Mesendoderm (in vitro differentiated cells): ENCODE results near the gene NDUFAF8.
A peak's percentile ranks its signal among the peaks of the same experiment; 100 is the strongest.

Source experiments
- DNase-seq: peaks from one replicate; pipeline ENCODE4 v3.0.0; 2013
- H2AK5ac ChIP-seq: 2 replicates; pipeline ENCODE4 v1.6.1; 2013; ENCODE audit warnings: low read length, inconsistent platforms
- H2BK120ac ChIP-seq: 2 replicates; pipeline ENCODE4 v1.6.1; 2013; ENCODE audit warnings: low read depth, mild to moderate bottlenecking, low read length, moderate library complexity, mixed read lengths
- H2BK15ac ChIP-seq: replicated peaks from 2 replicates; pipeline ENCODE4 v1.6.1; 2013; ENCODE audit warnings: low read depth, mild to moderate bottlenecking, moderate library complexity
- H2BK5ac ChIP-seq: 2 replicates; pipeline ENCODE4 v1.6.1; 2013; ENCODE audit warnings: low read length, inconsistent platforms
- H3K18ac ChIP-seq: 2 replicates; pipeline ENCODE4 v1.6.1; 2013; ENCODE audit warnings: mild to moderate bottlenecking, low read length, mixed read lengths
- H3K23ac ChIP-seq: one replicate; pipeline ENCODE4 v1.6.1; 2013; ENCODE audit warnings: low read length
- H3K27ac ChIP-seq: 2 replicates; pipeline ENCODE4 v1.5.1; 2013; ENCODE audit warnings: low read depth, mild to moderate bottlenecking, inconsistent platforms, low read length, moderate library complexity
- H3K27me3 ChIP-seq: 2 replicates; pipeline ENCODE4 v1.6.1; 2013; ENCODE audit warnings: low read length, control low read depth, mild to moderate bottlenecking, inconsistent platforms; ENCODE audit not compliant: insufficient read depth, poor library complexity
- H3K36me3 ChIP-seq: 2 replicates; pipeline ENCODE4 v1.6.1; 2013; ENCODE audit warnings: low read length, inconsistent platforms; ENCODE audit not compliant: control insufficient read depth, insufficient read depth
- H3K4ac ChIP-seq: one replicate; pipeline ENCODE4 v1.6.1; 2013; ENCODE audit warnings: low read depth, mild to moderate bottlenecking, low read length, moderate library complexity
- H3K4me1 ChIP-seq: 2 replicates; pipeline ENCODE4 v1.6.1; 2013; ENCODE audit warnings: low read depth, low read length, inconsistent platforms; ENCODE audit not compliant: control insufficient read depth
- H3K4me2 ChIP-seq: 2 replicates; pipeline ENCODE4 v1.6.1; 2013; ENCODE audit warnings: low read length
- H3K4me3 ChIP-seq: 2 replicates; pipeline ENCODE4 v1.5.1; 2013; ENCODE audit warnings: mild to moderate bottlenecking, low read length
- H3K56ac ChIP-seq: one replicate; pipeline ENCODE4 v1.6.1; 2013; ENCODE audit warnings: low read length
- H3K79me1 ChIP-seq: 2 replicates; pipeline ENCODE4 v1.6.1; 2013; ENCODE audit warnings: low read length, inconsistent platforms
- H3K79me2 ChIP-seq: 2 replicates; pipeline ENCODE4 v1.6.1; 2013; ENCODE audit warnings: mild to moderate bottlenecking, low read length; ENCODE audit not compliant: control insufficient read depth, insufficient read depth
- H3K9ac ChIP-seq: 2 replicates; pipeline ENCODE4 v1.6.1; 2013; ENCODE audit warnings: low read length, inconsistent platforms
- H4K5ac ChIP-seq: one replicate; pipeline ENCODE4 v1.6.1; 2013; ENCODE audit warnings: low read length
- H4K8ac ChIP-seq: one replicate; pipeline ENCODE4 v1.6.1; 2013; ENCODE audit warnings: low read depth, mild to moderate bottlenecking, control low read depth, low read length, moderate library complexity
- WGBS: extraction: QIAGEN DNeasy Blood & Tissue Kit; methylation state at CpG from one replicate; pipeline ENCODE4 v1.1.7; 2013; ENCODE audit warnings: low lambda C conversion rate, missing lambda C conversion rate; ENCODE audit not compliant: insufficient coverage; ENCODE audit errors: extremely low coverage; 5-methylcytosine and 5-hydroxymethylcytosine counted together

Gene NDUFAF8

DNA sequence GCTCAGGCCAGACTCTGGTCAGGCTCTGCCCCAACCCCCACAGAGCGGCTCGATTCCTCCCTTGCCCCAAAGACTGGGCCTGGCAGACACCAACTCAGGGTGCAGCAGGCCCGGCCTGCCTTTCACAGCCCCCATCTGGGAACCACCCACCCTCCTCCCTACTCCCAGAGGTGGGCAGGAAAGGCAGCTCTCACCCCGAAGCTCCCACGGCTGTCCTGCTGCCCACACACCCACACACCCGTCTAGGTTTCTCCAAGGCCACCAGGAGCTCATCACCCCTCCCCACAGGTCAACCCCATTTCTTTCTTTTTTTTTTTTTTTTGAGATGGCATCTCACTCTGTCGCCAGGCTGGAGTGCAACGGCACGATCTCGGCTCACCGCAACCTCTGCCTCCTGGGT lies 20.1 kb upstream of the NDUFAF8 start:
- Histone ChIP-seq H3K4me3 (no peak overlapping the region), H3K4me2 (no peak overlapping the region), H3K23ac (no peak overlapping the region), H3K36me3 (no peaks in the 10 kb centered on the region), H3K4ac (no peak overlapping the region), H2BK5ac (no peak overlapping the region), H3K9ac (no peak overlapping the region), H3K27me3 (no peaks in the 10 kb centered on the region), H4K5ac (no peak overlapping the region), H2BK15ac (no peak overlapping the region), H3K79me2 (no peaks in the 10 kb centered on the region), H4K8ac (no peak overlapping the region), H2AK5ac (no peak overlapping the region), H3K79me1 (peaks cover 6% of the 10 kb centered on the region), H3K56ac (no peak overlapping the region), H2BK120ac (no peak overlapping the region), H3K18ac (no peak overlapping the region), H3K4me1 (peaks cover 4% of the 10 kb centered on the region), H3K27ac (no peak overlapping the region)
- no peak for DNase-seq
- no CpG with 5 or more reads among the region's 11 CpGs for WGBS

DNA sequence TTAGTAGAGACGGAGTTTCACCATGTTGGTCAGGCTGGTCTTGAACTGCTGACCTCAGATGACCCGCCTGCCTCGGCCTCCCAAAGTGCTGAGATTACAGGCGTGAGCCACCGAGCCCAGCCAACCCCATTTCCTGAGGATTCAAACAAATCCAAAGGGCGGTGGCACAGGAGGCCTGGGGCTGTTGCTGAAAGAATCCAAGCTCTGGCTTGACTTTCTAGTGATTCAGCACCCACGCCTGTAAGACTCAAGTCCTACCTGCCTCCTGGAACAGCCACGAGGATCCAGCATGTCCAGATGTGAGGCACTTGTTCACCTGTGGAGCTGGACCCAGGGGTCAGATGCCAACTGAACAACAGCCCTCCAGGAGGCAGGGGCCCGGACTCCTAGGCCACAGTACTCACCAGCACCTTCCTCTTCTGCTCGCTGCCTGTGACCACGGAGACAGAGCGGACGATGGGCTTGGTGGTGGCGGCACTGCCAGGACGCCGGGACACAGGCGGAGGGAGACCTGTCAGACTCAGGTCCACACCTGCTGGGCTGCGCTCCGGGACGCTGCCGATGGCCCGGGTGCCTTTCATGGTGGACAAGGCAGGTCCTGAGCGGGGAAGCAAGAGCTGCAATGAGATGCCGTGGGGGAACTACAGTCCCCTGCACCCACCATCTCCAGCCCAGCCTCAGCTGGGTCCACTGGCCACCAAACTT lies 19.5 kb upstream of the NDUFAF8 start:
- no peak overlapping the region for H2BK5ac ChIP-seq
- WGBS, result no CpG with 5 or more reads among the region's 24 CpGs
- no peaks in the 10 kb centered on the region for H3K79me2 ChIP-seq
- no peak overlapping the region for H2AK5ac ChIP-seq
- no peak overlapping the region for H4K8ac ChIP-seq
- H3K4me1 ChIP-seq, result peaks cover 4% of the 10 kb centered on the region
- no peak overlapping the region for H3K27ac ChIP-seq
- H2BK15ac ChIP-seq, result no peak overlapping the region
- H3K9ac ChIP-seq, result no peak overlapping the region
- no peak overlapping the region for H3K56ac ChIP-seq
- H3K18ac ChIP-seq, result no peak overlapping the region
- H3K27me3 ChIP-seq, result no peaks in the 10 kb centered on the region
- peaks cover 6% of the 10 kb centered on the region for H3K79me1 ChIP-seq
- no peak overlapping the region for H3K4me3 ChIP-seq
- H3K4ac ChIP-seq, result no peak overlapping the region
- no peaks in the 10 kb centered on the region for H3K36me3 ChIP-seq
- DNase-seq, result no peak
- H4K5ac ChIP-seq, result no peak overlapping the region
- H3K4me2 ChIP-seq, result no peak overlapping the region
- H3K23ac ChIP-seq, result no peak overlapping the region
- no peak overlapping the region for H2BK120ac ChIP-seq

- WGBS, result no CpG with 5 or more reads among the region's 11 CpGs
- DNase-seq, result peak; percentile 54
- H3K4me3 ChIP-seq, result no peak overlapping the region
Observed at GRCh38 chr17:81221371-81221841, 17.7 kb upstream of the NDUFAF8 start.

DNA sequence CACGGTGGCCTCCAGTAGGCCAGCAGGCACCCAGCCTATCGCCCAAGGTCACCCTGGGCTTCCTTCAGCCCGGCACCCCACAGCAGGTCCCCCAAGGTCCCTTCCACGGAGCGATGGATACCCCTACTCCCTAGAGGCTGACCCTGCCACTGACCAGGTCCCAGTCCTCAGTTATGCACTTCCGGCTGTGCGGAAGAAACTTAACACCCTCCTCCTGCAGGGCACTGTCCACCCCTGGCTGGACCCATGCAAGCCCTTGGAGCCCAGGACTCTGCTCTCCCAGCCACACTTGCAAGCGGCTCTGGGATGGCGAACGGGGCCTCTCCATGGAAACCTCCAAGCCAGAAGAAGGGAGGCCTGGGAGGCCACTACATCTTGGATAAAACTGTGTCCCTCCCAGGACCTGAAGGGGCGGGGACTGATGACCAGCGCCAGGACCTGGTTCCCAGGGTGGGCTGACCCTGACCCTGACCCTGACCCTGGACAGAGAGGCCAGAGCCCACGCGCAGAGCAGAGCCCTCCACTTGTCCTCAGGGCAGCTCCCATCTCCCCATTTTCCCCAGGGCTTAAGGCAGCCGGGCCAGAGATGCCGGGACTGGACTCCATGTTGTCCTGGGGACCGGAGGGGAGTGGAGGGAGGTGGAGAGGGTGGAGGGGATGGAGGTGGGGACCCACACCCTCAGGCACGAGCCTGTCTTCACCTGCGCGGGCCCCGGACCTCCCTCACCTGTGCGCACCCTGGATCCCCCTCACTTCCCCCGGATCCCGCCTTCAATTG lies 17.1 kb upstream of the NDUFAF8 start:
- Histone ChIP-seq H4K5ac (no peak overlapping the region), H2BK15ac (no peak overlapping the region), H3K18ac (no peak overlapping the region), H3K23ac (peak overlapping the region; percentile 3), H3K4me2 (peak overlapping the region; percentile 81), H3K9ac (peak overlapping the region; percentile 64), H3K4me1 (peaks cover 4% of the 10 kb centered on the region), H3K27me3 (no peaks in the 10 kb centered on the region), H3K27ac (no peak overlapping the region), H2BK120ac (no peak overlapping the region), H3K79me2 (no peaks in the 10 kb centered on the region), H2BK5ac (no peak overlapping the region), H3K4ac (no peak overlapping the region), H3K79me1 (peaks cover 6% of the 10 kb centered on the region), H2AK5ac (no peak overlapping the region), H3K56ac (peak overlapping the region; percentile 95), H3K36me3 (no peaks in the 10 kb centered on the region), H3K4me3 (peak overlapping the region; percentile 36), H4K8ac (no peak overlapping the region)
- DNase-seq, result no peak
- no CpG with 5 or more reads among the region's 24 CpGs for WGBS

More at GRCh38 chr17:81221371-81221841, 17.7 kb upstream of the NDUFAF8 start:
- H3K36me3 ChIP-seq, result no peaks in the 10 kb centered on the region
- H3K56ac ChIP-seq, result peak overlapping the region; percentile 17
- no peaks in the 10 kb centered on the region for H3K27me3 ChIP-seq
- H3K9ac ChIP-seq, result peak overlapping the region; percentile 64
- peaks cover 4% of the 10 kb centered on the region for H3K4me1 ChIP-seq
- H3K18ac ChIP-seq, result no peak overlapping the region
- H2BK120ac ChIP-seq, result no peak overlapping the region
- H3K27ac ChIP-seq, result no peak overlapping the region
- H2AK5ac ChIP-seq, result no peak overlapping the region
- H2BK15ac ChIP-seq, result no peak overlapping the region
- H4K5ac ChIP-seq, result no peak overlapping the region
- peaks cover 6% of the 10 kb centered on the region for H3K79me1 ChIP-seq
- no peak overlapping the region for H4K8ac ChIP-seq
- no peak overlapping the region for H2BK5ac ChIP-seq
- H3K4me2 ChIP-seq, result no peak overlapping the region
- no peak overlapping the region for H3K4ac ChIP-seq
- H3K79me2 ChIP-seq, result no peaks in the 10 kb centered on the region
- H3K23ac ChIP-seq, result no peak overlapping the region

DNA sequence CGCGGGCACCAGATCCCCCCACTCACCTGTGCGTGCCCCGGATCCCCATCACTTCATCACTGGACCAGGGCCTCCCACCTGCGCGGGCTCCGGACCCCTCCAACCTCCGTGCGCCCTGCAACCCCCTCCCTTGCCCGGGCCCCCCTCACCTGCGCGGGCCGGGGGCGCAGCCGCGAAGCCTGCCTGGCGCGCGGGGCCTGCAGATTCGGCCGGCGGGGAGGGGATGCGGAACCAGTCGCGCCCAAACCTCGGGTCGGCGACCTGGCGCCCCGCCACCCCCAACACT lies 16.6 kb upstream of the NDUFAF8 start:
- Histone ChIP-seq H3K27me3 (no peaks in the 10 kb centered on the region), H3K4me3 (peak overlapping the region; percentile 36), H3K27ac (no peak overlapping the region), H2BK120ac (no peak overlapping the region), H3K18ac (no peak overlapping the region), H3K4me2 (peak overlapping the region; percentile 81), H2BK5ac (no peak overlapping the region), H4K5ac (no peak overlapping the region), H3K36me3 (no peaks in the 10 kb centered on the region), H3K79me2 (no peaks in the 10 kb centered on the region), H3K4ac (no peak overlapping the region), H3K4me1 (peaks cover 4% of the 10 kb centered on the region), H3K9ac (peak overlapping the region; percentile 64), H2BK15ac (no peak overlapping the region), H3K79me1 (peaks cover 6% of the 10 kb centered on the region), H4K8ac (no peak overlapping the region), H3K56ac (peak overlapping the region; percentile 95), H2AK5ac (no peak overlapping the region), H3K23ac (peak overlapping the region; percentile 3)
- no peak for DNase-seq
- WGBS, result no CpG with 5 or more reads among the region's 30 CpGs
